Stimulated activated CD4-positive, alpha-beta T cell treated with anti-CD3 and anti-CD28 coated beads, Interleukin-1b, Interleukin-23, amount 100 ng/mL, for 4 hours (primary cell): ENCODE measurements around the gene ATP9A.

Experiments used
- DNase-seq, 2 donors: peaks; one replicate each; pipeline ENCODE4 v3.0.0-alpha.2; 2020; ENCODE audit warnings: low read depth in 2 of 2

Gene ATP9A

DNA sequence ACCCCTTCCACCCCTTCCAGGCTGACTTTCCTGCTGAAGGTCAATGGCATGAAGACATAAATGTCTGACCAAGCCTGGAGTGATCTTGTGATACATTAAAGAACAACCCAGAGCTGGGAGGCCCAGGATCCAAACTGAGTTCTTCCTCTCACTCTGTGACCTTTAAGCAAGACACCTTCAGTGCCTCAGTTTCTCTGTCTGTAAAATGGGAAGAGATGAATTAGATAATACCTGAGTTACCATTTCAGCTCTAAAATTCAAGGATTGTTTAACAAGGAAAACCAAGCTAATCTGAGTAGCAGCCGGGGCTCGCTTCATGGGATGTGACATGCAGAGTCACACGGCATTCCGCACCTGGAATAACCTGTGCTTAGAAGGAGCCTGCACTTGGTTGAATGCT is 218.7 kb downstream of the ATP9A start:
- DNase-seq = no peak

DNA sequence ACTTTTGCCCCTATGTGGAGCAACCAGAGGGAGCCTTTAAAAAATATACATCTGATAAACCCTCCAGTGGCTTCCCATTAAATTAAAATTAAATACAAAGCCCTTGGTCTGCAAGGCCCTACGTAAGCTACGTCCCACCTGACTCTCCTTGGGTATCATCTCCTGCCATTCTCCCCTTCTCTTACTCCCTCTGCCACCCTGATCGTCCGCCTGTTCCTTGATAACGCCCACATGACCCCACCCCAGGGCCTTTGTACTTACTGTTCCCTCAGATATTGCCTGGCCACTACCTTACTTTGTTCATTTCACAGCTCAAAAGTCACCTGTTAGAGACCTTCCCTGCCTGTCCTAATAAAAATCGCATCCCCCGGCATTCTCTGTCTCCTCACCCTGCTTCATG is 220.2 kb downstream of the ATP9A start:
- no peak for DNase-seq
